ENCODE measurements around the gene LDLRAD3.

LDLRAD3 gene

GRCh38 chr11:36051235-36052144, 107.6 kb downstream of the LDLRAD3 start:
- DNase-seq (ENCODE audit: low read depth): no peak

- DNase-seq (ENCODE audit: low read depth): no peak
These were observed 109.4 kb downstream of the LDLRAD3 start for GRCh38 chr11:36053281-36053680.

GRCh38 chr11:36053862-36054261, 110.0 kb downstream of the LDLRAD3 start:
- no peak for DNase-seq (ENCODE audit: low read depth)

- no peak for DNase-seq (ENCODE audit: low read depth)
These were observed 110.8 kb downstream of the LDLRAD3 start for GRCh38 chr11:36054628-36055027.

GRCh38 chr11:36056160-36056751, 112.4 kb downstream of the LDLRAD3 start:
- no peak for DNase-seq (ENCODE audit: low read depth)

- DNase-seq (ENCODE audit: low read depth): no peak
These were observed 113.6 kb downstream of the LDLRAD3 start for GRCh38 chr11:36057379-36058042.

- DNase-seq (ENCODE audit: low read depth): no peak
These were observed 115.8 kb downstream of the LDLRAD3 start for GRCh38 chr11:36059660-36060059.

- DNase-seq (ENCODE audit: low read depth): no peak
These were observed 117.1 kb downstream of the LDLRAD3 start for GRCh38 chr11:36060926-36061325.

GRCh38 chr11:36061471-36061870, 117.6 kb downstream of the LDLRAD3 start:
- DNase-seq (ENCODE audit: low read depth): no peak

- DNase-seq (ENCODE audit: low read depth): no peak
These were observed 119.0 kb downstream of the LDLRAD3 start for GRCh38 chr11:36062796-36063365.

GRCh38 chr11:36065436-36065835, 121.6 kb downstream of the LDLRAD3 start:
- no peak for DNase-seq (ENCODE audit: low read depth)

- DNase-seq (ENCODE audit: low read depth): no peak
These were observed 123.0 kb downstream of the LDLRAD3 start for GRCh38 chr11:36066891-36067290.

- no peak for DNase-seq (ENCODE audit: low read depth)
These were observed 125.8 kb downstream of the LDLRAD3 start for GRCh38 chr11:36069576-36070212.

- no peak for DNase-seq (ENCODE audit: low read depth)
These were observed 126.5 kb downstream of the LDLRAD3 start for GRCh38 chr11:36070213-36070953.

- DNase-seq (ENCODE audit: low read depth): no peak
These were observed 127.1 kb downstream of the LDLRAD3 start for GRCh38 chr11:36070954-36071330.

- no peak for DNase-seq (ENCODE audit: low read depth)
These were observed 128.1 kb downstream of the LDLRAD3 start for GRCh38 chr11:36071917-36072500.

- DNase-seq (ENCODE audit: low read depth): no peak
These were observed 129.7 kb downstream of the LDLRAD3 start for GRCh38 chr11:36073411-36074203.

GRCh38 chr11:36074941-36075431, 131.1 kb downstream of the LDLRAD3 start:
- DNase-seq (ENCODE audit: low read depth): no peak

GRCh38 chr11:36077368-36077767, 133.5 kb downstream of the LDLRAD3 start:
- DNase-seq (ENCODE audit: low read depth): no peak

Measured in stimulated activated CD8-positive, alpha-beta memory T cell treated with anti-CD3 and anti-CD28 coated beads, Interleukin-15, amount 100 ng/mL, for 24 hours (primary cell).